Panc1 (cell line): ENCODE data around the gene RNGTT. TPM values are rescaled to one million over a fixed set of nuclear protein-coding genes. Genes with fewer than 3 reads are reported as not detected.

Source experiments
- ATAC-seq: fragments of 200-7000 bp; cut with Tn5 transposase; 2 replicates; pipeline ENCODE4 v1.9.1; 2020; ENCODE audit warnings: mild to moderate bottlenecking, moderate library complexity
- BruUV-seq: library from RNA; stranded (reverse); fragments of 400-500 nt; replicated peaks from 2 replicates; lab custom pipeline; 2021; lab: Mats Ljungman, UMichigan
- CTCF ChIA-PET: fragments of 300-600 bp; sonication (Branson Sonifier 250); formaldehyde crosslinking; loops from one replicate; lab custom pipeline; 2022; ENCODE audit warnings: antibody characterized with exemption; lab: Charles Lee
- POLR2A ChIA-PET: fragments of 300-600 bp; sonication (Branson Sonifier 250); formaldehyde crosslinking; loops from one replicate; lab custom pipeline; 2022; ENCODE audit warnings: antibody characterized with exemption; lab: Charles Lee
- DNase-seq: peaks from one replicate; pipeline ENCODE4 v3.0.0-alpha.2; 2010; ENCODE audit warnings: low read depth, low spot score
- H3K27ac ChIP-seq: 2 replicates; pipeline ENCODE4 v1.5.1; 2011; ENCODE audit warnings: mild to moderate bottlenecking, low read length, inconsistent platforms
- H3K27me3 ChIP-seq: fragments of 200-500 bp; sonication (Bioruptor generic); 2 replicates; pipeline ENCODE4 v1.6.0; 2014; ENCODE audit warnings: low read length, inconsistent platforms; ENCODE audit not compliant: control insufficient read depth, insufficient read depth
- H3K36me3 ChIP-seq: fragments of 200-500 bp; sonication (Bioruptor generic); 2 replicates; pipeline ENCODE4 v1.5.1; 2014; ENCODE audit warnings: inconsistent platforms, mild to moderate bottlenecking, low read length, moderate library complexity; ENCODE audit not compliant: control insufficient read depth, insufficient read depth
- H3K4me1 ChIP-seq: 2 replicates; pipeline ENCODE4 v1.5.1; 2011; ENCODE audit warnings: inconsistent platforms, mild to moderate bottlenecking, low read length, moderate library complexity; ENCODE audit not compliant: control insufficient read depth, insufficient read depth
- H3K4me3 ChIP-seq, 2 experiments: 2 replicates each; pipeline ENCODE4 v1.5.1; 2011 to 2012; ENCODE audit warnings: low read depth in 2 of 2, low read length in 2 of 2, mild to moderate bottlenecking in 2 of 2, inconsistent platforms in 1 of 2, moderate library complexity in 1 of 2
- H3K9me3 ChIP-seq: fragments of 200-500 bp; sonication (Bioruptor generic); 2 replicates; pipeline ENCODE4 v1.5.1; 2014; ENCODE audit warnings: low read depth, mild to moderate bottlenecking, inconsistent platforms, low read length, moderate library complexity; ENCODE audit not compliant: control insufficient read depth, insufficient read depth
- POLR2AphosphoS5 ChIP-seq: IDR thresholded peaks from 2 replicates; pipeline ENCODE4 v1.6.1; 2012; ENCODE audit warnings: mild to moderate bottlenecking, low read depth, low read length, moderate library complexity
- REST ChIP-seq, 2 experiments: IDR thresholded peaks; 2 replicates each; pipeline ENCODE4 v1.6.1; 2011 to 2012; ENCODE audit warnings: low read depth in 2 of 2, control low read depth in 1 of 2, low read length in 1 of 2, mild to moderate bottlenecking in 1 of 2, moderate library complexity in 1 of 2; ENCODE audit not compliant: insufficient read depth in 1 of 2
- SIN3A ChIP-seq: IDR thresholded peaks from 2 replicates; pipeline ENCODE4 v1.6.1; 2012; ENCODE audit warnings: low read depth, mild to moderate bottlenecking, low read length, moderate library complexity, borderline replicate concordance; ENCODE audit not compliant: insufficient read depth
- TCF7L2 ChIP-seq: IDR thresholded peaks from 2 replicates; pipeline ENCODE4 v1.6.1; 2011; ENCODE audit warnings: mild to moderate bottlenecking, low read depth, low read length, inconsistent platforms
- in situ Hi-C: cut with HindIII; loops from 2 replicates; pipeline ENCODE4 v1.10.0; 2016; ENCODE audit warnings: low sequenced_read_pairs, low pct_unique_long_range_greater_than_20kb
- intact Hi-C: fragments of 100-400 bp; cut with micrococcal nuclease; formaldehyde crosslinking; loops from one replicate; pipeline ENCODE4 v1.10.0; 2022; ENCODE audit not compliant: unreplicated experiment
- total RNA-seq: library from RNA; stranded (reverse); gene quantifications from one replicate; pipeline ENCODE4 v1.2.1, GENCODE V29; 2021; ENCODE audit not compliant: unreplicated experiment
- TF ChIP-seq, protein P1 (sequence below): fragments of 450-650 bp; IDR thresholded peaks from 2 replicates; pipeline ENCODE4 v1.5.1; 2017; ENCODE audit warnings: mild to moderate bottlenecking

Gene RNGTT
- total RNA-seq, 1 experiment from 2014 or later = 21.2 TPM

- no peak for DNase-seq
- POLR2A ChIA-PET = no interaction called here
- TF ChIP-seq POLR2AphosphoS5 = no peak
- TF ChIP-seq SIN3A = no peak
- no peak for TF ChIP-seq REST (IDR thresholded peaks at IDR 0.05; ENCODE audit: insufficient read depth in 1 of 2, low read depth in 2 of 2, low read length in 1 of 2)
- no peak for TF ChIP-seq TCF7L2
- TF ChIP-seq, protein P1, sequence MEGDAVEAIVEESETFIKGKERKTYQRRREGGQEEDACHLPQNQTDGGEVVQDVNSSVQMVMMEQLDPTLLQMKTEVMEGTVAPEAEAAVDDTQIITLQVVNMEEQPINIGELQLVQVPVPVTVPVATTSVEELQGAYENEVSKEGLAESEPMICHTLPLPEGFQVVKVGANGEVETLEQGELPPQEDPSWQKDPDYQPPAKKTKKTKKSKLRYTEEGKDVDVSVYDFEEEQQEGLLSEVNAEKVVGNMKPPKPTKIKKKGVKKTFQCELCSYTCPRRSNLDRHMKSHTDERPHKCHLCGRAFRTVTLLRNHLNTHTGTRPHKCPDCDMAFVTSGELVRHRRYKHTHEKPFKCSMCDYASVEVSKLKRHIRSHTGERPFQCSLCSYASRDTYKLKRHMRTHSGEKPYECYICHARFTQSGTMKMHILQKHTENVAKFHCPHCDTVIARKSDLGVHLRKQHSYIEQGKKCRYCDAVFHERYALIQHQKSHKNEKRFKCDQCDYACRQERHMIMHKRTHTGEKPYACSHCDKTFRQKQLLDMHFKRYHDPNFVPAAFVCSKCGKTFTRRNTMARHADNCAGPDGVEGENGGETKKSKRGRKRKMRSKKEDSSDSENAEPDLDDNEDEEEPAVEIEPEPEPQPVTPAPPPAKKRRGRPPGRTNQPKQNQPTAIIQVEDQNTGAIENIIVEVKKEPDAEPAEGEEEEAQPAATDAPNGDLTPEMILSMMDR = no peak
- H3K36me3 ChIP-seq = no peaks in the 10 kb centered on the region
- no TSS peak for BruUV-seq
- ATAC-seq = no peak
- CTCF ChIA-PET = no interaction called here
- peaks cover 2% of the 10 kb centered on the region; the same call in 1 of the 2 replicates for H3K4me1 ChIP-seq
- no peak overlapping the region for H3K4me3 ChIP-seq
- H3K9me3 ChIP-seq = no peaks in the 10 kb centered on the region
- intact Hi-C loops = no loop called here
- H3K27ac ChIP-seq = no peak overlapping the region
- no peaks in the 10 kb centered on the region for H3K27me3 ChIP-seq
- in situ Hi-C loops = no loop called here
Measured at GRCh38 chr6:88563277-88563625, 400.2 kb downstream of the RNGTT start.

DNA sequence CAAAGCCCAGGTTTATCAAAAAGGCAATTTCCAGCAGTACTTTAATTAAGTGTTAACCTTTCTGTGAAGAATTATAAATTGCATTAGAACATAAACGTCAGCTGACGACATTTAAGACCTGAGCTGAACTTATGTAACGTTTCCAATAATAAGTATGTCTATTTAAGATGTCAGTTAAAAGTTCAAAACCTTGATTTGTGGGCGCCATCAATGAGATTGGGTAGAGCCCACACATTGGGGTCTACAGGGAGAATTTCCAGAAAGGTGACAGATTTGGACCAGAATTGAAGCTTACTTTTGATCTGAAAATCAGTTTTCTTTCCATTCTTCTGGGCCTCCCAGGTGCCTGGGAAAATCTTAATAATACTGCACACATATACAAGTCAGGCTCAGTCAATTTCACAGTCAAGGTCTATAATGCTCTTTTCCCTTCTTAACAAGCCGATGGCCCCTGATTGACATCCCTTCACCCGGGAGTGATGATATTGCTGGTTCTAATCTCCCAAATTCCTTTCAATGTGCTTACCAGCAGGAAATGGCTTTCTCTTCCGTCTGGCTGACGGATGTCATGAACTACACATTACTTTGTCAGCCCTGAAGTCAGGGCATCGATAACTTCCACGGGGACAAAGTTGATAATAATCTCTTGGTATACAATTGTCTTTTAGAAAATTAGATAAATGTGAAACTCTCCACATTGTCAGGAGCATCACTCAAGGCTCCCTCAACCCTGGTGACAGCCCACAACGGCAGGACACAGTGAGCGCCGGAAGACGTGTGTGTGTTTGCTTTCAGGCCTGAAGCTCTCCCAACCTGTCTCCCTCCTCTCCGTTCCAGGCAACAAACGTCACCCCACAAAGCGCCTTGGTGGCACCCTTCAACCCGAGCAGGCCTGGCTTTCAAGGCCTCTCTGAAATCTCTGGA lies 400.8 kb downstream of the RNGTT start:
- Histone ChIP-seq H3K4me1 (peaks cover 2% of the 10 kb centered on the region; the same call in 1 of the 2 replicates), H3K4me3 (no peak overlapping the region), H3K27me3 (no peaks in the 10 kb centered on the region), H3K9me3 (no peaks in the 10 kb centered on the region), H3K27ac (no peak overlapping the region), H3K36me3 (no peaks in the 10 kb centered on the region)
- intact Hi-C loops (no loop called here), in situ Hi-C loops (no loop called here)
- no TSS peak for BruUV-seq
- ChIA-PET POLR2A (no interaction called here), CTCF (no interaction called here)
- ATAC-seq (no peak), DNase-seq (no peak)
- TF ChIP-seq, protein P1 = no peak
